GM21447 (cell line): ENCODE data around the gene SHB.

Source experiments
- ATAC-seq: cut with Tn5 transposase; IDR thresholded peaks from one replicate; pipeline ENCODE4 v1.9.1; 2021; ENCODE audit not compliant: unreplicated experiment

The SHB gene

GRCh38 chr9:38043931-38044623 is 24.9 kb downstream of the SHB start:
- no peak for ATAC-seq

DNA sequence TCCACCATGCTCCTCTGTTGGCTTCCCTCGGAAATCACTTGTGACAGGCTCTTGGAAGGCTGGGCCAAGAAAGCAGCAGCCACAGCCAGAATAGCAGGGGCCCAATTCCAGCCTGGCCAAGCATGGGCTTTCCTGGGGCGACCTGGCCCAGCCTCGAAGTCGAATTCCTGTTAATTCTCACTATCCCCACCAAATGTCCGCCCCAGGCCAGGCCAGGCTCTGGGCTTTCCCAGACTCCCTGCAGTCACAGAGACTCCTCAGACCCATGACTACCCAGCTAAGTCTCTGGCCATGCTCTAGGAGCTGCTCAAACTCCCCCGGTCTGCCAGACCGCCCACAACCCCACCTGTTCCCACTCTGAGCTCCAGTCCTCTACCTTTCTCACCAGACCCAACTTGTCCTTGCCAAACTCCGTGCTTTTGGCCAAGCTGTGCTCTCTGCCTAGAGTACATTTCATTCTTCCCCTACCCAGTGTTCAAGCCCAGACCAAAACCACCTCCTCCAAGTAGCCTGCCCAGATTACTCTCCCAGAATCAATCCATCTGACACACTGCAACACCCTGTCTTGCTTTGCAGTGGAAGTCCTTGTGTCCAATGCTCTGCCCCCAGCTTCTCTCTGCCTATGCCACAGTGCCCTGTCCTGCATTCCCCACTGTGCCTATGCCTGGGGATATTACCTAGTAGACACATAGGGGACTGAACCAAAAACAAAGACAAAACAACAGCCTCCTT is 26.2 kb downstream of the SHB start:
- ATAC-seq: no peak

DNA sequence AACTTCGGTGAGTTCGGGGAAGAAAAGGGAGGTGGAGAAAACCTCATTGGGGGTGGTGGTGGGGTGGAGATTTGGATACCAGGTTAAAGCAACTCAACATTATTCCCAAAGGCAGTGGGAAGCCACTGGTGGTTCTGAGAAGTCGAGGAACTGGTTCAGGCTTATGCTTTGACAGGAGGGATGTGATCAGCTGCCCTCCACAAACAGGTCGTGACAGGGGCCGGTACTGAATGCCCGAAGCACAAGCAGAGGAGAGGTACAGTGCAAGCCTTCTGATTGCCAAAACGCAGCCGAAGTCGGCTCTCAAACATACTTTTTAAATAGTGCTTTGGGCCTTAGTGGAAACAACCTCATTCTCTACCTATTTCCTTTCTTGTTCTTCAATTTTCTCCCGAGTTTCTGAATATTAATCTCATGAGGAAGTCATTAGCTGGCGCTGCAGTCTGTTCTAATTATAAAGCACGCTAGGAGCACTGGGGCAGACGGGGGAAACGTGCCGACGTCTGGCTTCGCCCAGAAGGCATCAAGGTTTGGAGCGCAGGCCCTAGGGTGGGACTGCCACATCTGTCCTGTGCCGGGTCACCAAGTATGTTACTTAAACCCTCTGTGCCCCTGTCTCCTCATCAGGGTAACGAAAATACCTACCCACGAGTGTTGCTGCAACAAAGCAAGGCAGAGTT is 27.3 kb downstream of the SHB start:
- ATAC-seq: no peak

DNA sequence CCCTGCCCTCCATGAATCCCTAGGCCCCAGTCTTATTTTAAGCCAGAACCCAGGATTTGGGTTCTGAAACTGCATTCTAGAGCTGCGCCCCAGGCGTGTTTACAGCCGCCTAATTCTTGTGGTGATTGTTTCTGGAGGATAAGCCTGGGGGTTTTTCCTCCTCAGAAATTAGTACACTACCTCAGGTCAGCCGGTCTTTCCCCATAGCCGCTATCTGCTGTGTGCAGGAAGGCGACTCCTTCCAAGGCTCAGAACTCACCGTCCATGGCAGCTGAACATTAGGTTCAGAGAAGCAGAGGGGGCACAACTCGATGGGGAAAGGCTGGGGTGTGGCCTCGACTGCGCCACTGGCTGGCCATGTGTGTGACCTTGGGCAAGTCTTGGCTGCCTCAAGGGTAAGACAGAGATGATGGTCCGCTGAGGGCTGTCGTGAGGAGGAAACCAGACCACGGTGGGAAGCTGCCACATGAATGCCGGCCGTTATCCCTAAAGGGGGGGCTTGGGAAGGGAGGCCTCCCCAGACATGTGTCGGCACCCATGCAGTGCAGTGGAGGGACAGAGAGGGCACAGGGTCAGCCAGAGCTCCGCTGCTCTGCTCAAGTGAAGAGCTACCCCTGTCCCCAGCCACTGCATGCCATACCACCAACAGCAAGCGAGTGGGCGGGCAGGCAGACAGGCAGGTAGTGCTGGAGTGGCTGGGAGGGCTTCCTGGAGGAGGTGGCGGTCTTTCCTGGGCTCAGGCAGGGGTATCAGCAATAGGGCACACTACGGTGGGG is 28.9 kb downstream of the SHB start:
- no peak for ATAC-seq

- ATAC-seq: no peak
Measured at GRCh38 chr9:38039090-38039906, 29.7 kb downstream of the SHB start.

- no peak for ATAC-seq
Measured at GRCh38 chr9:38038307-38039089, 30.5 kb downstream of the SHB start.

GRCh38 chr9:38037981-38038306 is 31.1 kb downstream of the SHB start:
- ATAC-seq: no peak

DNA sequence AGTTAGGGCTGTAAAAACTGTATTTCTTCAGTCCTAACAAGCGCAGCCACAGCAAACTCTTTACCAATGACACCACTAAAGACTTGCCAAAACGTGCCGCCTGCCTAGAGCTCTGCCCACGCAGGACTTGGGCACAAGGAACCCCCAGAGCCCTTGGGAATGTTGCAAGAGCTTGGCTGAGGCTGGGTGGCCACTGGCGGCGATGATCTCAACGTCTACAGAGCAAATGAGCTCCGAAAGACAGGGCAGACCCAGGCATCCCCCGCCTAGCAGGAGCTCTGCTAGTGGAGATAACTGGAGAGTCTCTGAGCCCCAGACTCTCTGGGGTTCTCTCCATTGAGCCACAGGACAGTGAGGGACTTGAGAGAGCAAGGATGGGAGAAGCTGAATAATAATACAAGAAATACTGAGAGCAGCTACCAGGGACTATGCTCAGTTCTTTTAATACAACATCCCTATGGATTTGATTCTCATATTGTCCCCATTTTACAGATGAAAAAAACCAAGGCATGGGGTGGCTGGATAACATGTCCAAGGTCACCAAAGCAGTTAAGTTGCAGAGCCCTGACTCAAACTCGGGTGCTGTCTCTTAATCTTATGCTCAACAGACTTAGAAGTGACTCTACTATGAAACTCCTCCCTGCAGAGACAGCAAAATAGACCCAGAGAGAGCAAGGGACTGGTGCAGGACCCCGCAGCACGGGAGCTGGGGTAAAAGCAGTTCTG is 32.5 kb downstream of the SHB start:
- ATAC-seq: no peak

DNA sequence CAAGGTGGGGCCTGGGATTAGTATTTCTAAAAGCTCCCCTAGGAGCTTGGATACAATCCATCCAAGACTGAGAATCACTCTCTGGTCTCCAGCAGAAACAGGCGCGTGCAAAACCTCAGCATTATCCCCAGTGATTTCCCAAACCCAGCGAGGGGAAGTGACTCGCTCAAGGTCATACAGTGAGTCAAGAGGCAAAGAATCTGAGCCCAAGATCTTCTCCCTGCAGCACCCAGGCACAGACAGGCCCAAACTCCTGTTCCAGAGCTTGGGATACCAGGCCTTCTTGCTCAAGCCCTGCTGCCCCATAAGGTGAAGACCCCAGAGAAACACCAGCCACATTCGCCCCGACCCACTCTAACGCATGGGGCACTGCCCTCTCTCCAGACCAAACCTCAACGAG is 33.2 kb downstream of the SHB start:
- no peak for ATAC-seq

- no peak for ATAC-seq
Measured at GRCh38 chr9:38033941-38034340, 35.1 kb downstream of the SHB start.

GRCh38 chr9:38032266-38033110 is 36.5 kb downstream of the SHB start:
- no peak for ATAC-seq

- no peak for ATAC-seq
Measured at GRCh38 chr9:38031594-38031993, 37.4 kb downstream of the SHB start.

GRCh38 chr9:38030658-38031057 is 38.4 kb downstream of the SHB start:
- no peak for ATAC-seq

DNA sequence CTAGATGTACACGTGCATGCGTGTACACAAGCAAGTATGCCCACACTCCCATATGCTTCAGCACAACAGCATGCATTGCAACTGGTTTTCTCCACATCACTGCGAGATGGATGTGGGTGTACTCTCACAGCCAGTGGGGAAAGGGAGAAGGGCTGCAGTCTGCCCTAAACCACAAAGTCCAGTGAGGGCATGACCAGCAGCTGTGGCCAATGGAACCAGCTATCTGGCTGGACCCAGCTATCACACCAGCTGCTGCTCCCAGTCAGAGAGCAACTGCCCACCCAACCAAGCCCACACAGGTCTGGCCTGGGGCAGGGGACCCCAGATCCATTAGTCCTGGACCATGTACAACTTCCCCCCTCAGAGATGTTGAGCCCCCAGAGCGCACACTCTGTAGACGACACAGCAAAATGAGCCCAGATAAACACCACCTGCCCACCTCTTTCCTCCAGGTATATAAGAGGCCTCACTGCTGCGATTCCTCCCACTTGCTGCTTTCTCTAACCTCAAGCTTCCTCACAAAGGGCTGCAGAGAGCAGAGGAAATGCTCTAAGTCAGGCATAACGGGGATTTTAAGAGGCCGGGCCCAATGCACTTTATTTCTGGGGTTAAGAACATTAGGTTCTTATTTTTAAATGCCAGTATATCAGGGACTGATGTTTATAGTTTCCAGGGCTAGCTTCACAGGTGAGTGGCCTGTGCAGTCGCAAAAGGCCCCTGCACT is 39.0 kb downstream of the SHB start:
- no peak for ATAC-seq

DNA sequence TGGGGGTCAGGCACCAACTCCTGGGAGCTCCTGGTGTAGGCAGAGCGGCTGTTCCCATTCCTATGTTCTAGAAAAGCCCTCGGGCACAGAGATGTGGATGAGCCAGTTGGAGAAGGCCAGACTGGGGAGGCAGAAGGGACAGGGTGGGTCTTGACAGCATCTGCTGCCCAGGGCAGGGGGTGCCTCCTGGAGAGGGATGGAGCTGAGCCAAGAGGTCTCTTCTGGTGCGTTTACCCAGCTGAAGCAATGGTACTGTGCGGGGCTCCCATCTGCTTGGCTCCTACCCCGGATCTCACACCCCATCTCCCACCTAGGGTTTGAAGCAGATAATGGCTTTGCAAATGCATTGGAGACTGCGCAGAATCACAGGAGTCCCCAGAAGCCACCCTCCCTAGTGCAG is 41.3 kb downstream of the SHB start:
- no peak for ATAC-seq

DNA sequence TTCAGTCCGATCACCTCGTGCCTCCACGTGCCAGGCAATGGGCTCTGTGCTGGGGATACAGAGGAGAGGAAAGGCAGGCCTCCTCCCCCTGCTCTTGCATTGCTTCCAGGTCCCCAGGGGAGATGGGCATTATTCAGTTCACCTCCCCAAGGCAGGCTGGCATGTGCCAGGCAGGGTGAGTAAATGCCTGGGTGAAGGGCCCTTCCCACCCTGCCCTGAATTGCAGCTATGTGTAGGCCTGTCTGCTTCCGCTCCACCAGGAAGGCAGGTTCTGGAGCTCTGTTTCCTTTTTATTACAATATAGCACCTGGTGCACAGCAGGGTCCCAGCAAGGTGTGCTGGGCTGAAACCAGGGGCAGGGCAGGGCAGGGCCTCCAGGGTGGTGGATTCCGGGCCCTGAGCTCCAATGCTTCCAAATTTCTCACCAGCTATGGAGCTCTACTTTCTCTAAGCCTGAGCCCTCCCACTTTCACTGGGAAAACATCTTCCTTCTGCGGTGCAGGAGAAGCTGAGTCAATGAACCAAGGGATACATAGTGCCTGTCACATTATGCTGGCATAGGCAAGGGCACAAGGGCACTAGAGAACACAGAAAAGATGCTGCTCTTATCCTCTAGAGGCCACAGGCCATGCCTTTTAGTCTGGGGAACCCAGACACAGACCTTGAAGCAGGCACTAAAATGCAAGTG is 42.0 kb downstream of the SHB start:
- no peak for ATAC-seq
